Activated CD8-positive, alpha-beta memory T cell treated with anti-CD3 and anti-CD28 coated beads for 36 hours (primary cell): ENCODE measurements around the gene PHF1. TPM values are rescaled to one million over a fixed set of nuclear protein-coding genes. Genes with fewer than 3 reads are reported as not detected.

Source experiments
- CTCF ChIA-PET: fragments of 350-600 bp; sonication (Branson Sonifier 250); formaldehyde crosslinking; loops from one replicate; lab custom pipeline; 2021; ENCODE audit warnings: antibody characterized with exemption; lab: Charles Lee
- POLR2A ChIA-PET: fragments of 350-600 bp; sonication (Branson Sonifier 250); formaldehyde crosslinking; loops from one replicate; lab custom pipeline; 2021; ENCODE audit warnings: antibody characterized with exemption; lab: Charles Lee
- total RNA-seq, 2 experiments: library from RNA; stranded (reverse); gene quantifications; one replicate each; pipeline ENCODE4 v1.2.3, GENCODE V29; 2021

PHF1 gene
- total RNA-seq, 2 experiments from 2014 or later, result 25.5 to 27.3 TPM

DNA sequence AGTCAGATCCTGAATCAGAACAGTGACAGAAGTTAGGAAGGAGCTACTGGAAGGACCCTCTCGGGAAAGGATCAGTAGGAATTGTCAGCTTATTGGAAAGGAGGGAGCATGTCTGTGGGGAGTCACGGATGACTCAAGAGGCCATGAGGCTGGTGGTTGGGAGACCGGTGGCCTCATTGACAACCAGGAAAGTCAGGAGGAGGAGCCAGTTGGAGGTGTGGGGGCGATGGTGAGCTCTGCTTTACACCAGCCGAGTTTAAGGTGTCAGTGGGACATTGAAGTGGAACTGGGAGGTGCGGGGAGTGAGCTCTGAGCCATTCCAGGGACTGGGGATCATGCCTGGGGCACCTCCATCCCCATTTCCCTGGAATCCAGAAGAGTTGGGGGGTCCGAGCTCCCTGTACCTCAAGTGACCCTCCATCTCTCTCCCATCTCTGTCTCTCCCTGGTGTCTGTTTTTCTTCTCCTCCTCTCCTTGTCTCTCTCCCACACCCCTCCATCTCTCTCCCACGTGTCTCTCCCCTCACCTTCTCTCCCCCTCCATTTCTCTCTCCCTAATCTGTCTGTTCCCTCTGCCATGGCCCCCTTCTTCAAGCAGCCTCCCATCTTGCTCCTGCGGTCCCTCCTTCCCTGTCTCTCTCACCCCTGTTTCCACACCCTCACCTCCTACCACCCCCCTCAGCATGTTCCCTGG lies 29.3 kb downstream of the PHF1 start:
- ChIA-PET POLR2A (no interaction called here), CTCF (interaction anchor here (1.3 kb wide), 1 partner anchor 10 kb away, joined by 4 read pairs; no protein-coding TSS in a partner anchor)

DNA sequence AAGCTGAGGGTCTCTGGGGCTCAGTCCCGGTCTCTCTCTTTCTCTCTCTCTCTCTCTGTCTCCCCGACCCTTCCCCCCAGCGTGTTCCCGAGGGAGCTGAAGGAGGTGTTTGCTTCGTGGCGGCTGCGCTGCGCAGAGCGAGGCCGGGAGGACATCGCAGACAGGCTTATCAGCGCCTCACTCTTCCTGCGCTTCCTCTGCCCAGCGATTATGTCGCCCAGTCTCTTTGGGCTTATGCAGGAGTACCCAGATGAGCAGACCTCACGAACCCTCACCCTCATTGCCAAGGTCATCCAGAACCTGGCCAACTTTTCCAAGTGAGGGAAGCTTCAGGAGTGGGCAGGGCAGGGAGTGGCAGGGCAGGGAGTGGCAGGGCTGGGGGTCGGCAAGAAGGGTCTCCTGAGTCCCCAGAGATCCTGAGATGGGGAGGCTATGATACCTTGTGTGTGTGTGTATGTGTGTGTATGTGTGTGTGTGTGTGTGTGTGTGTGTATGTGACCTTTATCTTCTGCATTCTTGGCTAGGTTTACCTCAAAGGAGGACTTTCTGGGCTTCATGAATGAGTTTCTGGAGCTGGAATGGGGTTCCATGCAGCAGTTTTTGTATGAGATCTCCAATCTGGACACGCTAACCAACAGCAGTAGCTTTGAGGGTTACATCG lies 30.0 kb downstream of the PHF1 start:
- ChIA-PET CTCF (no interaction called here), POLR2A (no interaction called here)

DNA sequence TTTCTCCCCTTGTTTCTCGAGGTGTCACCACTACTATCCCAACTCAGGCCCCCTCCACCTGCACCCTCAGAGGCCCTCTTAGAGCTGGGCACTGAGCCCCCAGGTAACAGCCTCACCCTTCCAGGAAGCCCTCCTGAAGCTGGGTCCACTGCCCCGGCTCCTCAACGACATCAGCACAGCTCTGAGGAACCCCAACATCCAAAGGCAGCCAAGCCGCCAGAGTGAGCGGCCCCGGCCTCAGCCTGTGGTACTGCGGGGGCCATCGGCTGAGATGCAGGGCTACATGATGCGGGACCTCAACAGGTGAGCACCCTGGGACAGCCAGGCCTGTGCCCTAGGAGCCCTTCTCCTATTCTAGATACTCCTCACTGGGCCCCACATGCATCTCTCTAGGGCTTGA lies 30.6 kb downstream of the PHF1 start:
- POLR2A ChIA-PET, result no interaction called here
- CTCF ChIA-PET, result no interaction called here

DNA sequence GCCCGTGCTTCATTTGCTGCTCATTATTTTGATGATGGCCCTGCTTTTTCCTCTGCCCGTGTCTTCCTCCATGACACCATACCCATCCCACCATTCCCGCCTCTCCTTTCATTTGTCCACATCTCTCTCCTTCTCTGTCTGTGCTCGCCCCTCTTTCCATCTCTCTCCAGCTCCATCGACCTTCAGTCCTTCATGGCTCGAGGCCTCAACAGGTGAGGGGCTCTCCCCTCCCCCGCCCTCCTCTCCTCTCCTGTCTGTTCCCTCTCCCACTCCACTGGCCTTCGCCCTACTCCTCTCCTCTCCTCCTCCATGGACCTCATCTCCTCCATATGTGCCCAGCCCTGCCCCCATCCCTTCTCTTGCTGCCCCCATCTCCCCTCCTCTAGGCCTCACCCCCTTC lies 31.5 kb downstream of the PHF1 start:
- POLR2A ChIA-PET, result no interaction called here
- CTCF ChIA-PET, result no interaction called here

DNA sequence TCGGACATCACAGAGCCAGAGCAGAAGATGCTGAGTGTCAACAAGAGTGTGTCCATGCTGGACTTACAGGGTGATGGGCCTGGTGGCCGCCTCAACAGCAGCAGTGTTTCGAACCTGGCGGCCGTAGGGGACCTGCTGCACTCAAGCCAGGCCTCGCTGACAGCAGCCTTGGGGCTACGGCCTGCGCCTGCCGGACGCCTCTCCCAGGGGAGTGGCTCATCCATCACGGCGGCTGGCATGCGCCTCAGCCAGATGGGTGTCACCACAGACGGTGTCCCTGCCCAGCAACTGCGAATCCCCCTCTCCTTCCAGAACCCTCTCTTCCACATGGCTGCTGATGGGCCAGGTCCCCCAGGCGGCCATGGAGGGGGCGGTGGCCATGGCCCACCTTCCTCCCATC lies 32.2 kb downstream of the PHF1 start:
- POLR2A ChIA-PET, result no interaction called here
- CTCF ChIA-PET, result no interaction called here

DNA sequence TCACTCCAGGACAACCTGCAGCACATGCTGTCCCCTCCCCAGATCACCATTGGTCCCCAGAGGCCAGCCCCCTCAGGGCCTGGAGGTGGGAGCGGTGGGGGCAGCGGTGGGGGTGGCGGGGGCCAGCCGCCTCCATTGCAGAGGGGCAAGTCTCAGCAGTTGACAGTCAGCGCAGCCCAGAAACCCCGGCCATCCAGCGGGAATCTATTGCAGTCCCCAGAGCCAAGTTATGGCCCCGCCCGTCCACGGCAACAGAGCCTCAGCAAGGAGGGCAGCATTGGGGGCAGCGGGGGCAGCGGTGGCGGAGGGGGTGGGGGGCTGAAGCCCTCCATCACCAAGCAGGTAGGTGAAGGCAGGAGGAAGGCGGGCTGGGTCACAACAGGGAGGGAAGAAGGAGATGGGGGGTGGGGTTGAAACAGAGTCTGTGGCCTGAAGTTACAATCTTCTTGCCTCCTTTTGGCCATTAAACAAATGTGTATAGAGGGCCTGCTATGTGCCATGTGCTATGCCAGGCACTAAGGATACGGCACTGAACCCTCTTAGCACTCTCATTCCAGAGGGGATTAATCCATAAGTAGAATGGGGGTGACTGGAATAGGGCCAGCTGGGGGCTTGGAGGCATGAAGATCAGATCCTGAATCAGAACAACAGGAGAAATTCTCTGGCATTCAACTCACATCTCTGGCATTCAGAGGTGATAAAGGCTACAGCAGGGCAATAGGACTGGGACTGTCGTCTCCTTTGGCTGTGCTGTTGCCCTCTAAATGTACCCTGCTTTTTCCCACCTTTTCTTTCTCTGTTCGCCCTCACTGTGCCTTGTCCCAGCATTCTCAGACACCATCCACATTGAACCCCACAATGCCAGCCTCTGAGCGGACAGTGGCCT lies 33.0 kb downstream of the PHF1 start:
- CTCF ChIA-PET, result no interaction called here
- POLR2A ChIA-PET, result no interaction called here

DNA sequence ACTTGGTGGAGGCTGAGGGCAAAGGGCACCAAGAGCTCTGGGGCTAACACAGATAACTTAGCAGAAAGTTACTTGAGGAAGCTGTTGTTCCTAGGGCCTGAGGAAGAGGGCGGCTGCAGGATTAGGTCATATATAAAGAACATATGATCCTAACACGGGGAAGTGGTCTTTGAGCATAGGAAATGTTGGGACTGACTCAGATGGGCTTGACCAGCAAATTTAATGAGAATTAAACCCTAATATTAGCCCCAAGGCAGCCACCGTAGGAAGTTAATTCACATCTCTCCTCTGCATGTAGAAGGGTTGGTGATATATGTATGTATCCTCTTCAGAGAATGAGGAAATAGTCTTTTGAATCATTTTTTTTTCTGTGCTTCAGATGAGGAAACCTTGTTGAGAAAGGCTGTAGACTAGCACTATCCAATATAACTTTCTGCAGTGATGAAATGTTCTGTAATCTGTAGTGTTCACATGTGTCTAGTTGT lies 34.3 kb downstream of the PHF1 start:
- ChIA-PET POLR2A (no interaction called here), CTCF (interaction anchor here (0.5 kb wide), 1 partner anchor 121 kb away, joined by 3 read pairs; no protein-coding TSS in a partner anchor)

DNA sequence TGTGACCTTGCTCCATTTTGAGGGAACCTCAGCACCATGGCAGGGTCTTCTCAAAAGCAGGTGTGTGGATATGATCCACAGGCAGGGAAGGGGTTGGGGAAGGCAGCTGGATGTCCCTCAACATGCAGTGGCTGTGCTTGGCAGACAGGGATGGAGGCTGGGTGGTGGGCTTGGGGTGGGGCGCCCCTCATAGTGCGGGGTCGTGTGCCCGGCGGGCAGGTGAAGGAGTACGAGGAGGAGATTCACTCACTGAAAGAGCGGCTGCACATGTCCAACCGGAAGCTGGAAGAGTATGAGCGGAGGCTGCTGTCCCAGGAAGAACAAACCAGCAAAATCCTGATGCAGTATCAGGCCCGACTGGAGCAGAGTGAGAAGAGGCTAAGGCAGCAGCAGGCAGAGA lies 35.5 kb downstream of the PHF1 start:
- POLR2A ChIA-PET, result no interaction called here

DNA sequence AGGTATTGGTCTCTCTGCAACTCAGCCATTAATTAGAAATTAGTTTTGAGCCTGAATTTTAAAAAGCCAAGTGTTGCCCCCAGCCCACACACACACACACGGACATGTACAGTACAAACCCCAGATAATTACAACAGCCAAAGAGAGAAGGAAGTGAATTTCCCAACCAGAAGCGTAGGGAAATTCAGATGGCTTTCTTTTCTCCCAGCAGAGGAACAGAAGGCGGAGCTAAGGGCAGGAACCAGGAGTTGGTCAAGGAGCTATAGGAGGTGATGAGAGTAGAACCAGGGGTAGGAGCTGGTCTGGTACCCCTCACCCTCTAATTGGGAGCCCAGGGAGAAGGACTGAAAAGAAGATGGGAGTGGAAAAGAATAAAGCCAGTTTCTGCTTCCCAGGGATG lies 39.6 kb downstream of the PHF1 start:
- ChIA-PET POLR2A (no interaction called here), CTCF (interaction anchor here (1.7 kb wide), 1 partner anchor 11 kb away, joined by 4 read pairs; no protein-coding TSS in a partner anchor)

More for the DNA sequence above, 35.5 kb downstream of the PHF1 start:
- CTCF ChIA-PET, result interaction anchor here (0.7 kb wide), 1 partner anchor 29 kb away, joined by 3 read pairs; no protein-coding TSS in a partner anchor

DNA sequence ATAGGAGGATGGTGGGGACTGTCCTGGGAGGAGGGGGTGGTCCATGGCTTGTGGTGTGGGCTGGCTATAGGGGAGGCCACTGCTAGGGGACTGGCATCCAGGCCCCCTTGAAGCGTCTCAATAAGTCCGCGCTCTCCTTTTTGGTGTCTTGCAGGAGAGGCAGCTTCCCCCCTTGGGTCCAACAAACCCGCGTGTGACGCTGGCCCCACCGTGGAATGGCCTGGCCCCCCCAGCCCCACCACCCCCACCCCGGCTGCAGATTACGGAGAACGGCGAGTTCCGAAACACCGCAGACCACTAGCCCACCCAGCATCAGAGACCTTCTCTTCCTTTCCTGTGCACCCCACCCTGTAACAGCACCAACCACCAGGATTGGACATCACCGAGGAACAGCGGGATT lies 40.8 kb downstream of the PHF1 start:
- ChIA-PET CTCF (no interaction called here), POLR2A (no interaction called here)

DNA sequence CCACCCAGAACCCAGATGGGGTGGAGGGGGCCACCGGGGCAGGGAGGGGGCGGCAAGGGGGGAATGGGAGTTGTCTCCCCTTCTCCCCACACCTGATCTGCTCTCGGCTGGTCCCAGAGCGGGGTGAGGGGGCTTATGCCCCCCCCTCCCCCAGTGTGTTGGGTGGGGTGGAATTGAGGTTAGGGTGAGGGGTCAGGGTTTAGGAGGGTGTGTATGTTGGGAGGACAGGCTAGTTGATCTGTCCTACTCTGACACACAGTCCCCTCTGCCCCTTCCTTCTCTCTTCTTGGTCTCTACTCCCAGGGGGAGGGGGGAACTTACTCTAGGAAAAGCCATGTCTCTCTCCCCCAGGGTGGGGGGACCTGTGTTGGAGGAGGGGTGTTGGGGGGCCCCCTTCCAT lies 41.7 kb downstream of the PHF1 start:
- CTCF ChIA-PET, result no interaction called here
- POLR2A ChIA-PET, result no interaction called here

DNA sequence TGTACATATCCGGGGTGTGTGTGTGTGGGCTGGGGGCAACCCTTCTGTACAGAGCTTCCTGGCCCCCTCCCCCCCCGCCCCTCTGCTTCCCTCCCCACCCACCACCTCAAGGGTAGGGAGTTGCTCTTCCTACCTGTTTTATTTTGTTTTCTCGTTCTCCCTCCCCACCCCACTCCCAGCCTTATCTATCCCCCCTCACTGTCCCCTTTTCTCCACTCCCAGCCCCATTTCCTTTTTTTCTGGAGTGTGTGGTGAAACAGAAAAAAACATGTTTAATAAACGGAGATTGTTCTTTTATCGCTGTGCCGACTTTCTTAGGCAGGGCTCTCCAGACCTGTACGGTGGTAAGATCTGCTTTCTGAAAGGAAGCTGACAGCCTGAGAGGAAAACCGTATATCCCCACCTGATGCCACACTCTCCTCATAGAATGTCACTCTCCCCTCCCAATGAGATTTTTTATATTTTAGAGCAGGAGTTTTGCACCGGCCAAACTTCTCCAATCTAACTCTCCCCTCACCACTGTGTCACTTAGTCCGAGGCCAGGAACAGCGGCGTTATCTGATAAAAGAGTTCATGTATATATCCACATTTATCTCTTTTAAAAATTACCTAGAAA lies 42.7 kb downstream of the PHF1 start:
- CTCF ChIA-PET, result interaction anchor here (1.0 to 1.5 kb wide), 4 partner anchors 23 to 126 kb away, joined by 3 to 8 read pairs (median 3); no protein-coding TSS in a partner anchor
- POLR2A ChIA-PET, result interaction anchor here (0.6 to 1.6 kb wide), 8 partner anchors 22 to 136 kb away, joined by 3 to 6 read pairs (median 4); partner anchors contain the start of gene ZBTB22

DNA sequence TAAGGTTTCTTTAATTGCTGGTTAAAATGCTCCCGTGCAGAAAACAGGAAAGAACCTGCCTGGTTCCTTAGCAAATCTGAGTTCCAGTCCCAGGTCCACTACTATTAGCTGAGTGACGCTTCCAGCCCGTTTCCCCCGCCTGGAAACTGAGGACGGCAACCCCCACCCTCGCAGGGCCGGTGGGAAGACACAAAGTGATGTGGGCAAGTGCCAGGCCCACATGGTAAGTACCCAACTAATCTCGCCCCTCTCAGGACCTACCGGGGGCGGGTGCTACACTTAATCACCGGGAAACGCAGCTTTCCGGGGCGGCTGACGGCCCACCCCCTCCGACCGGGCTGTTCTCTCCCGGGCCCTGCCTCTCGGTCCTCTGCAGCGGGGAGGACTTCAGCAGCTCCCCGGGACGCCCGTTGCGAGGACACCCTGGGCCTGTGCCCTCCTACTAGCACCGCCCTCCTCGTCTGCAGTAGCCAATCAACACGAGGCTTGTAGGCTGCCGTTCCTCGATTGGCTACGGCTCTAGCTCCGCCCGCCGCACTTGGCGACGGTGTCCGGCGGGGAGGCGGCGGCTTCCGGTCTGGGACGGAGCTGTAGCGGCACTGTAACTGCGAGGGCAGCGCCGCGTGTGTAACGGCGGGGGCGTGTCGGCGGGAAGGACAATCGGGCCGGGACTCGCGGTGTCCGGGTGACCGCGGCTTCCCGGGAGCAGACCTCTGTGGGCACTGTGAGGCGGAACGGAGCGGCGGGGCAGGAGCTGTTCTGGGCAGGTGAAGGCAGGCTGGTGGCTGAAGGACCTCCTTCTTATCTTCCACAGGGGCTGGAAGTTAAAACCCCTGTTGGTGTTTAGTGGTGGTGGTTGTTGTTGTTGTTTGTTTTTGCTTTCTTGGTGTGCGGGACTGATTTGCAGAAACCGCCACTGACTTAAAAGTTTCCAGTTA lies 43.5 kb downstream of the PHF1 start, which contains the start of gene ZBTB9:
Gene ZBTB9 (plus strand): TSS at position 568 of the 938 bp plus-strand sequence. CDS start 525 bp downstream, outside the sequence.
- POLR2A ChIA-PET, result interaction anchor here (0.6 to 1.6 kb wide), 11 partner anchors 23 to 255 kb away, joined by 3 to 6 read pairs (median 4); partner anchors contain the start of gene ZBTB22

DNA sequence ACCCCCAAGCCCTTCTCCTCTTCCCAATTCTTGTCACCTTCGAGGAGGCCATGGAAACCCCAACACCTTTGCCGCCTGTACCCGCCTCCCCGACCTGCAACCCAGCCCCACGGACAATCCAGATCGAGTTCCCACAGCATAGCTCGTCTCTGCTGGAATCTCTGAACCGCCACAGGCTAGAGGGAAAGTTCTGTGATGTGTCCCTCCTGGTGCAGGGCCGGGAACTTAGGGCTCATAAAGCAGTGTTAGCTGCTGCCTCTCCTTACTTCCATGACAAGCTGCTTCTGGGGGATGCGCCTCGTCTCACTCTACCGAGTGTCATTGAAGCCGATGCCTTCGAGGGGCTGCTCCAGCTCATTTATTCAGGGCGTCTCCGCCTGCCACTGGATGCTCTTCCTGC lies 44.2 kb downstream of the PHF1 start:
- CTCF ChIA-PET, result interaction anchor here (0.9 to 1.6 kb wide), 3 partner anchors 24 to 64 kb away, joined by 3 to 8 read pairs (median 6); no protein-coding TSS in a partner anchor
- POLR2A ChIA-PET, result interaction anchor here (1.2 to 1.6 kb wide), 5 partner anchors 29 to 120 kb away, joined by 4 to 6 read pairs (median 5); no protein-coding TSS in a partner anchor

More for the DNA sequence above, 43.5 kb downstream of the PHF1 start, which contains the start of gene ZBTB9:
- CTCF ChIA-PET, result interaction anchor here (0.9 to 1.6 kb wide), 6 partner anchors 23 to 125 kb away, joined by 3 to 8 read pairs (median 3); no protein-coding TSS in a partner anchor

DNA sequence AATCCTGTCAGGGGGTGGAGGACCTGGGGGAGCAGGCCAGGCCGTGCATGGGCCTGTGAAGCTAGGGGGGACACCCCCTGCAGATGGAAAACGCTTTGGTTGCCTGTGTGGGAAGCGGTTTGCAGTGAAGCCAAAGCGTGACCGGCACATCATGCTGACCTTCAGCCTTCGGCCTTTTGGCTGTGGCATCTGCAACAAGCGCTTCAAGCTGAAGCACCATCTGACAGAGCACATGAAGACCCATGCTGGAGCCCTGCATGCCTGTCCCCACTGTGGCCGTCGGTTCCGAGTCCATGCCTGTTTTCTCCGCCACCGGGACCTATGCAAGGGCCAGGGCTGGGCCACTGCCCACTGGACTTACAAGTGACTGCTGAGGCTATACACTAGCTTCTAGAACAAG lies 45.3 kb downstream of the PHF1 start:
- ChIA-PET CTCF (no interaction called here), POLR2A (no interaction called here)

DNA sequence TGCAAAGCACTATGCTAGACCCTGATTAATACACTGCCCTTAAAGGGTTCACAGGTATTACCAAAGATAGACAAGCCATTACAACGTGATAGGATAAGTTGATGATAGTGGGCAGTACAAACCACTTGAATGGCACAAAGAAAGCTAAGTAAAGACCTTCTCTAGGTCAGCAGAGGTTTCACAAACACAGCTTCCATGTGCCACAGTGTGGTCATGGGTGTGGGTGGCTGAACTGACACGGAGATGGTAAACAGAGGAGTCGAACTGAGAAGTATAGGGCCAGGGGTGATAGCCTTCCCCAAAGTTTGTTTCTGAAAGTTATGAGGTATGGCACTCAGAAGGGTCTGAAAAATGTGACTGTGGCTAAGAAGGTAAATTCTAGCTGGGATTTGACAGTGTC lies 47.9 kb downstream of the PHF1 start:
- POLR2A ChIA-PET, result interaction anchor here (0.6 kb wide), 1 partner anchor 130 kb away, joined by 4 read pairs; a partner anchor contains a TSS
- CTCF ChIA-PET, result no interaction called here

DNA sequence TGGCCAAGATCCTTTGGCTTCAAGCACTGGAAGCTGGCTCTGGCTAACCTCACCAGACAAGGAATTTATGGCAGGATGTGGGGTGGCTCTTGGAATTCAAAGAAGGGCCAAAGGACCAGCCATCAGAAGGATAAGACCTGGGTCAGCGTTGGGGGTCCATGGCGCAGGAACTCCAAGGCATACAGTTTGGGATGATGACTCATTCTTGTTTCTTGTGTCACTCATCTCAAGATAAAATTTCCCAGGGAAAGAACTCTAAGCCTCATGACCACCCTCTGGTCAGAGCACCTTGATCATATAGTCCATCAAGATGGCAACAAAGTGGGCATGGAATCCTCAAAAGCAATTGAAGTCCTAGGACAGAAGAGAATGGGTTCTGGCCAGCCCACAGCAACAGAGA lies 48.4 kb downstream of the PHF1 start:
- CTCF ChIA-PET, result no interaction called here

More for the DNA sequence above, 48.4 kb downstream of the PHF1 start:
- POLR2A ChIA-PET, result no interaction called here
